Stomach smooth muscle (tissue), 2 donors: Measurements from ENCODE around the gene LONP2.
"Not testable (repeated sequence)": the region's sequence is repeated elsewhere in the genome, so short reads cannot be mapped to it uniquely, and the experiment has no call there.

ENCODE experiments used
- H3K27ac ChIP-seq: one replicate; pipeline ENCODE4 v1.7.0; 2013; ENCODE audit warnings: mild to moderate bottlenecking, low read length, inconsistent platforms
- H3K27me3 ChIP-seq, 2 donors: one replicate each; pipeline ENCODE4 v1.7.0; 2013; ENCODE audit warnings: low read length in 2 of 2; ENCODE audit not compliant: insufficient read depth in 2 of 2, control insufficient read depth in 1 of 2
- H3K36me3 ChIP-seq, 2 donors: one replicate each; pipeline ENCODE4 v1.7.0; 2013; ENCODE audit warnings: low read length in 2 of 2; ENCODE audit not compliant: control insufficient read depth in 2 of 2, insufficient read depth in 2 of 2
- H3K4me1 ChIP-seq: one replicate; pipeline ENCODE4 v1.7.0; 2013; ENCODE audit warnings: low read length; ENCODE audit not compliant: control insufficient read depth, insufficient read depth
- H3K4me3 ChIP-seq, 2 donors: one replicate each; pipeline ENCODE4 v1.7.0; 2013; ENCODE audit warnings: low read length in 2 of 2
- H3K9ac ChIP-seq, 2 donors: one replicate each; pipeline ENCODE4 v1.7.0; 2013; ENCODE audit warnings: low read length in 2 of 2, mild to moderate bottlenecking in 1 of 2
- H3K9me3 ChIP-seq, 2 donors: one replicate each; pipeline ENCODE4 v1.7.0; 2013; ENCODE audit warnings: low read length in 2 of 2; ENCODE audit not compliant: control insufficient read depth in 2 of 2
- donor health status: healthy.
- donor health status: Pancreatic carcinoma.

Gene LONP2

DNA sequence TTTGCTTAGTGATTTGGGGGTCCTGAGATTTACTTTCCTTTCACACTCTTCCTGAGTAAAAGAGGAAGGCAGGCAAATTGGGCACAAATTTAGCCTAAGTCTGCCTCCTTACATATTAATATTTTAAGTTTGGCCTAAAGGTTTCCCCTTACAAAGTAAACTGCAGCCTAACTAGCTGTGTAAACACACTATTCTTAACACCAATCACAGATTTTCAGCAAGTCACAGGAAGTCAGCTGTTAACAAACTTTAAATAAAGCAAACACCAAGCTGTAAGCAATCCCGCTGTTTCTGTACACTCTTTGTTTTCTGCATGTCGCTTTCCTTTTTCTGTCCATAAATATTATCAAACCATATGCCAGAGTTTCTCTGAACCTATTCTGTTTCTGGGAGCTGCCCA lies 48.4 kb downstream of the LONP2 start:
- Histone ChIP-seq H3K9me3 (peaks cover 0 to 2% of the 10 kb centered on the region in 2 donors), H3K27me3 (no peaks in the 10 kb centered on the region), H3K36me3 (peaks cover 11 to 29% of the 10 kb centered on the region in 2 donors), H3K4me1 (no peaks in the 10 kb centered on the region), H3K9ac (no peak overlapping the region), H3K4me3 (no peak overlapping the region), H3K27ac (no peak overlapping the region)

DNA sequence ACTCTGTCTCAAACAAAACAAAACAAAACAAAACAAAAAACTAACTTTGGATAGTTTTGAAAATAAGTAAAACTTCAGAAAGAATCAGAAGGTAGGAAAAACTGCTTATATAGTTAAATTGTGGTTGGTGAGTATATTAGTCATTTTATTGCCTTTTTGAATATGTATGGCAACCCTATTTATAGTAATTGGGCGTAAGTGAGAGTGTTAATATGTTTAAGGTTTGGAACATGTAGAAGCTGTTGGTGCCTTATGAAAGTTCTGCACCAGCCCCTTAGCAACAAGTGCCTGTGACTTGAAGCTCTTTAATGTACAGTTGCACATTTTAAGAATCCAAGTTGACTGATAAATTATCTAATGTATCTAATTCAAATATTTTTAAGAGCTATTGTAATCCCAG lies 50.6 kb downstream of the LONP2 start:
- H3K4me3 ChIP-seq, result no peak overlapping the region
- no peaks in the 10 kb centered on the region for H3K4me1 ChIP-seq
- peaks cover 11 to 33% of the 10 kb centered on the region in 2 donors for H3K36me3 ChIP-seq
- no peaks in the 10 kb centered on the region for H3K27me3 ChIP-seq
- H3K27ac ChIP-seq, result no peak overlapping the region
- no peaks in the 10 kb centered on the region for H3K9me3 ChIP-seq
- no peak overlapping the region for H3K9ac ChIP-seq

DNA sequence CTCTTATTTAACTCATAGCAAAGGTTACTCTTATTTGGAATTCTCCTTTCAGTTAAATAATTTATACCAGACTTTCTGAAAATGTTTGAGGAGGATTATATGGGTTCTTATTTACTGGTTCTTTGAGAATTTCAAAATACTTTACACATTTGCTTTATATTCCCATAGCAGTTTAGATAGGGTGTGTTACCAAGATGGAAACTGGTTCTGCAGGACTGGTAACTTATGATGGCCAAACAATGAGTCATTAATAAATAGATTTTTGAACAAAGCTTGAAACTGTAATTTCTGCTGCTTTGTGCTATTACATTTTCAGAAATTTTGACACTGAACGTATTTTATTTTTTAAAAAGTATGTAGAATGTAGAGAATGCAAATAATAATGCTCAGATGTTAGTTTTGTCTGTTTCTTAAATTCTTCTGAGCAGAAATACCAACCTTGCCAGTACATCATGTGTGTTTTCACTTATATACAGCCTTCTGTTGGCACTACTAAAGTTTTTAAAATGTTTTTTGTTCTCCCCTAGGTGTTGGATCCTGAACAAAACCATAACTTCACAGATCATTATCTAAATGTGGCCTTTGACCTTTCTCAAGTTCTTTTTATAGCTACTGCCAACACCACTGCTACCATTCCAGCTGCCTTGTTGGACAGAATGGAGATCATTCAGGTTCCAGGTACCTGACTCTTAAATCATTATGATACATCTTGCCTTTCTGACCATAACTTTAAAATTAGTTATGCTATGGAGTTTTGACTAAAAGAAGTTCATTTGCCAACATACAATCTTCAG lies 51.6 kb downstream of the LONP2 start:
- peaks cover 12 to 29% of the 10 kb centered on the region in 2 donors for H3K36me3 ChIP-seq
- no peaks in the 10 kb centered on the region for H3K27me3 ChIP-seq
- no peak overlapping the region for H3K27ac ChIP-seq
- no peaks in the 10 kb centered on the region for H3K4me1 ChIP-seq
- H3K9me3 ChIP-seq, result no peaks in the 10 kb centered on the region
- H3K4me3 ChIP-seq, result no peak overlapping the region
- H3K9ac ChIP-seq, result no peak overlapping the region

GRCh38 chr16:48299471-48299870 lies 55.4 kb downstream of the LONP2 start:
- Histone ChIP-seq H3K9ac (no peak overlapping the region), H3K4me3 (no peak overlapping the region), H3K36me3 (peaks cover 23 to 29% of the 10 kb centered on the region in 2 donors), H3K4me1 (no peaks in the 10 kb centered on the region), H3K27me3 (no peaks in the 10 kb centered on the region), H3K9me3 (no peaks in the 10 kb centered on the region), H3K27ac (no peak overlapping the region)

GRCh38 chr16:48300391-48300856 lies 56.3 kb downstream of the LONP2 start:
- no peak overlapping the region for H3K9ac ChIP-seq
- H3K36me3 ChIP-seq, result peaks cover 23 to 32% of the 10 kb centered on the region in 2 donors
- H3K27ac ChIP-seq, result no peak overlapping the region
- no peaks in the 10 kb centered on the region for H3K4me1 ChIP-seq
- no peaks in the 10 kb centered on the region for H3K9me3 ChIP-seq
- no peak overlapping the region for H3K4me3 ChIP-seq
- no peaks in the 10 kb centered on the region for H3K27me3 ChIP-seq

DNA sequence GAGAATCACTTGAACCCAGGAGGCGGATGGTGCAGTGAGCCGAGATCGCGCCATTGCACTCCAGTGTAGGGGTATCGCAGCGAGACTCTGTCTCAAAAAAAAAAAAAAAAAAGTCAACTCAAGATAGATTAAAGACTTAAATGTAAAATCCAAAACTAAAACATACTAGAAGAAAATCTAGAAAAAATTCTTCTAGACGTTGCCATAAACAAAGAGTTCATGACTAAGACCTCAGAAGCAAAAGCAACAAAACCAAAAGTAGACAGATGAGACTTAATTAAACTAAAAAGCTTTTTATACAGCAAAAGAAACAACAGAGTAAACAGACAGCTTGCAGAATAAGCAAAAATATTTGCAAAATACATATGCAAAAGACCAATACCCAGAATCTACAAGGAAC lies 64.4 kb downstream of the LONP2 start:
- Histone ChIP-seq H3K4me3 (no peak overlapping the region), H3K27ac (no peak overlapping the region), H3K27me3 (no peaks in the 10 kb centered on the region), H3K4me1 (no peaks in the 10 kb centered on the region), H3K9me3 (peaks cover 5 to 23% of the 10 kb centered on the region in 2 donors), H3K36me3 (peaks cover 21 to 29% of the 10 kb centered on the region in 2 donors), H3K9ac (no peak overlapping the region)

DNA sequence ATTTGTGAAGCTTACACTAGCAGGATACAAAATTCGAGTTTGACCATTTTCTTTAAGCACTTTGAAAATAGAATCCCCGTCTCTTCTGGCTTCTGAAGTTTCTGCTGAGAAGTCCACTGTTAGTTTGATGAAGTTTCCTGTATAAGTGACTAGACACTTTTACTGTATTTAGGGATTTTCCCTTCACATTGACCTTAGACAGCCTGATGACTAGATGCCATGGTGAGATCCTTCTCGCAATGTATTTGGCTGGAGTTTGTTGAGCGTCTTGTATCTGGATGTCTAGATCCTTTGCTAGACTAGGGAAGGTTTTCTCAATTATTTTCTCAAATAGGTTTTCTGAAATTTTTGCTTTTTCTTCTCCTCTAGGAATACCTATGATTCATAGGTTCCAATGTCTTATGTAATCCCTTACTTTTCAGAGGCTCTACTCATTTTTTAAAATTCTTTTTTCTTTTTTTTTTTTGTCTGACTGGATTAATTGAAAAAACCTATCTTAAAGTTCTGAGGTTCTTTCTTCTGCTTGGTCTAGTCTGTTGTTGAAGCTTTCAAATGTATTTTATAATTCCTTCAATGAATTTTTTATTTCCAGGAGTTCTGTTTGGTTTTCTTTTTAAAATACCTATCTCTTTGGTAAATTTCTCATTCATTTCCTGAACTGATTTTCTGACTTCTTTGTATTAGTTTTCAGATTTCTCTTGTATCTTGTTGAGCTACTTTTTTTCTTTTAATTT lies 67.0 kb downstream of the LONP2 start:
- Histone ChIP-seq H3K4me3 (no peak overlapping the region), H3K36me3 (peaks cover 13 to 26% of the 10 kb centered on the region in 2 donors), H3K9me3 (peaks cover 5 to 23% of the 10 kb centered on the region in 2 donors), H3K27me3 (no peaks in the 10 kb centered on the region), H3K27ac (no peak overlapping the region), H3K9ac (no peak overlapping the region), H3K4me1 (no peaks in the 10 kb centered on the region)

DNA sequence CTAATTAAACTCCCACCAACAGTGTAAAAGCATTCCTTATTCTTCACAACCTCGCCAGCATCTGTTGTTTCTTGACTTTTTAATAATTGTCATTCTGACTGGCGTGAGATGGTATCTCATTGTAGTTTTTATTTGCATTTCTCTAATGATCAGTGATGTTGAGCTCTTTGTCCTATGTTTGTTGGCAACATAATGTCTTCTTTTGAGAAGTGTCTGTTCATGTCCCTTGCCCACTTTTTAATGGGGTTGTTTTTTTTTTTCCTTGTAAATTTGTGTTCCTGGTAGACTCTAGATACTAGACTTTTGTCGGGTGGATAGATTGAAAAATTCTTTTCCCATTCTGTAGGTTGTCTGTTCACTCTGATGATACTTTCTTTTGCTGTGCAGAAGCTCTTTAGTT lies 69.8 kb downstream of the LONP2 start:
- not testable (repeated sequence) for H3K27ac ChIP-seq, H3K27me3 ChIP-seq, H3K9ac ChIP-seq, H3K4me3 ChIP-seq, H3K4me1 ChIP-seq
- Histone ChIP-seq H3K36me3 (peaks cover 9 to 15% of the 10 kb centered on the region in 2 donors), H3K9me3 (peaks cover 5 to 18% of the 10 kb centered on the region in 2 donors)

GRCh38 chr16:48317026-48317425 lies 72.9 kb downstream of the LONP2 start:
- no peak overlapping the region for H3K4me3 ChIP-seq
- no peaks in the 10 kb centered on the region for H3K9me3 ChIP-seq
- no peak overlapping the region for H3K27ac ChIP-seq
- H3K4me1 ChIP-seq, result peaks cover 2% of the 10 kb centered on the region
- no peak overlapping the region for H3K9ac ChIP-seq
- H3K27me3 ChIP-seq, result no peaks in the 10 kb centered on the region
- H3K36me3 ChIP-seq, result peaks cover 4 to 6% of the 10 kb centered on the region in 2 donors

- Histone ChIP-seq H3K9ac (no peak overlapping the region), H3K9me3 (no peaks in the 10 kb centered on the region), H3K27ac (no peak overlapping the region), H3K4me1 (peaks cover 2% of the 10 kb centered on the region), H3K36me3 (peaks cover 1 to 4% of the 10 kb centered on the region in 2 donors), H3K27me3 (no peaks in the 10 kb centered on the region), H3K4me3 (no peak overlapping the region)
These were observed 73.7 kb downstream of the LONP2 start for GRCh38 chr16:48317614-48318315.
